DMS53 (cell line): ENCODE measurements around the gene DVL2.
A peak's percentile ranks its signal among the peaks of the same experiment; 100 is the strongest.
"Not testable (repeated sequence)": the region's sequence is repeated elsewhere in the genome, so short reads cannot be mapped to it uniquely, and the experiment has no call there.

Experiments
- DNase-seq: peaks from one replicate; lab custom pipeline; 2025; lab: John Stamatoyannopoulos, UW

The DVL2 gene

GRCh38 chr17:7256766-7257456 is 22.6 kb upstream of the DVL2 start:
- DNase-seq = no peak

- DNase-seq = no peak
These were observed 20.2 kb upstream of the DVL2 start for GRCh38 chr17:7254511-7254910.

GRCh38 chr17:7253082-7253481 is 18.8 kb upstream of the DVL2 start:
- no peak for DNase-seq

- peak; percentile 98 for DNase-seq
These were observed 18.1 kb upstream of the DVL2 start, which contains the start of gene ELP5 for GRCh38 chr17:7252176-7253043. TSS of gene ELP5 (plus strand) at chr17:7252215. CDS start at chr17:7252551, 336 bp downstream.

GRCh38 chr17:7251661-7252175 is 17.4 kb upstream of the DVL2 start, which contains the start of gene CTDNEP1:
TSS of gene CTDNEP1 (minus strand) at chr17:7251734. CDS start at chr17:7251296, 438 bp downstream.
- DNase-seq = peak; percentile 100

GRCh38 chr17:7250695-7251627 is 16.6 kb upstream of the DVL2 start:
- DNase-seq = no peak

- DNase-seq = no peak
These were observed 15.5 kb upstream of the DVL2 start for GRCh38 chr17:7249830-7250229.

GRCh38 chr17:7249214-7249613 is 14.9 kb upstream of the DVL2 start:
- DNase-seq = no peak

GRCh38 chr17:7248796-7249195 is 14.5 kb upstream of the DVL2 start:
- no peak for DNase-seq

GRCh38 chr17:7246779-7247178 is 12.5 kb upstream of the DVL2 start:
- DNase-seq = no peak

- DNase-seq = not testable (repeated sequence)
These were observed 9.5 kb upstream of the DVL2 start for GRCh38 chr17:7243838-7244237.

GRCh38 chr17:7243453-7243729 is 9.1 kb upstream of the DVL2 start:
- DNase-seq = no peak

GRCh38 chr17:7242717-7243452 is 8.6 kb upstream of the DVL2 start:
- peak; percentile 99 for DNase-seq

- DNase-seq = peak; percentile 96
These were observed 7.7 kb upstream of the DVL2 start, which contains the start of gene GABARAP for GRCh38 chr17:7241783-7242716. TSS of gene GABARAP (minus strand) at chr17:7242449. CDS start at chr17:7242330, 119 bp downstream.

GRCh38 chr17:7241090-7241733 is 6.9 kb upstream of the DVL2 start:
- DNase-seq = peak; percentile 77

- no peak for DNase-seq
These were observed 6.1 kb upstream of the DVL2 start for GRCh38 chr17:7240375-7240774.

GRCh38 chr17:7239091-7240027 is 5.0 kb upstream of the DVL2 start, which contains the start of gene PHF23:
TSS of gene PHF23 (minus strand) at chr17:7239457. CDS start at chr17:7239279, 178 bp downstream.
- peak; percentile 100 for DNase-seq

- peak; percentile 73 for DNase-seq
These were observed 4.2 kb upstream of the DVL2 start for GRCh38 chr17:7238420-7239090.
